Thyroid gland (tissue), 4 donors: ENCODE data around the gene PALLD. TPM values are rescaled to one million over a fixed set of nuclear protein-coding genes. Genes with fewer than 3 reads are reported as not detected.
"Not testable (repeated sequence)": the region's sequence is repeated elsewhere in the genome, so short reads cannot be mapped to it uniquely, and the experiment has no call there.

Source experiments
- DNase-seq, 2 donors: peaks; one replicate each; pipeline ENCODE4 v3.0.0-alpha.2; 2019
- H3K27ac ChIP-seq, 3 donors: fragments of 200-600 bp; sonication (generic); 1 replicate in 2 of 3; 2 replicates in 1 of 3; pipeline ENCODE4 v1.5.1; 2016 to 2019; ENCODE audit warnings: mild to moderate bottlenecking in 1 of 3, moderate library complexity in 1 of 3
- H3K27me3 ChIP-seq: fragments of 200-600 bp; sonication (generic); one replicate; pipeline ENCODE4 v1.5.1; 2019
- H3K36me3 ChIP-seq, 2 donors: fragments of 200-600 bp; sonication (generic); one replicate each; pipeline ENCODE4 v1.5.1; 2016 to 2019
- H3K4me1 ChIP-seq, 2 donors: fragments of 200-600 bp; sonication (generic); one replicate each; pipeline ENCODE4 v1.5.1; 2017 to 2019
- H3K4me3 ChIP-seq, 3 donors: fragments of 200-600 bp; sonication (generic); replicated peaks in 1 of 3; 1 replicate in 2 of 3; 2 replicates in 1 of 3; pipeline ENCODE4 v1.5.1; 2016; ENCODE audit warnings: mild to moderate bottlenecking in 1 of 3
- H3K9me3 ChIP-seq: fragments of 200-600 bp; sonication (generic); one replicate; pipeline ENCODE4 v1.5.1; 2017
- POLR2A ChIP-seq, 2 donors: fragments of 450-650 bp; IDR thresholded peaks; one replicate each; pipeline ENCODE4 v1.6.1; 2017; ENCODE audit warnings: antibody characterized with exemption in 2 of 2, mild to moderate bottlenecking in 2 of 2, moderate library complexity in 1 of 2
- WGBS, 2 donors: methylation state at CpG; one replicate each; pipeline ENCODE4 v1.1.5; 2017; 5-methylcytosine and 5-hydroxymethylcytosine counted together
- intact Hi-C: fragments of 100-400 bp; cut with DNase I; formaldehyde crosslinking; loops from one replicate; pipeline ENCODE4 v1.15.1; 2023
- total RNA-seq, 4 donors: library from RNA; depleted of rRNA; stranded (reverse); fragments of >200 nt; gene quantifications; one replicate each; pipeline ENCODE4 v1.2.3, GENCODE V29; 2016
- TF ChIP-seq, protein P1 (sequence below), 6 experiments: fragments of 200-600 bp in 3 of 6; fragments of 450-650 bp in 3 of 6; sonication (generic) in 3 of 6; IDR thresholded peaks; one replicate each; pipeline ENCODE4 v1.5.1; 2016 to 2019; ENCODE audit warnings: antibody characterized with exemption in 6 of 6, mild to moderate bottlenecking in 2 of 6, inconsistent platforms in 1 of 6, moderate library complexity in 1 of 6

PALLD gene
- total RNA-seq, 4 donors from 2014 or later, result 152 to 311 (median 226) TPM

- intact Hi-C loops, result no loop called here
- TF ChIP-seq, protein P1, sequence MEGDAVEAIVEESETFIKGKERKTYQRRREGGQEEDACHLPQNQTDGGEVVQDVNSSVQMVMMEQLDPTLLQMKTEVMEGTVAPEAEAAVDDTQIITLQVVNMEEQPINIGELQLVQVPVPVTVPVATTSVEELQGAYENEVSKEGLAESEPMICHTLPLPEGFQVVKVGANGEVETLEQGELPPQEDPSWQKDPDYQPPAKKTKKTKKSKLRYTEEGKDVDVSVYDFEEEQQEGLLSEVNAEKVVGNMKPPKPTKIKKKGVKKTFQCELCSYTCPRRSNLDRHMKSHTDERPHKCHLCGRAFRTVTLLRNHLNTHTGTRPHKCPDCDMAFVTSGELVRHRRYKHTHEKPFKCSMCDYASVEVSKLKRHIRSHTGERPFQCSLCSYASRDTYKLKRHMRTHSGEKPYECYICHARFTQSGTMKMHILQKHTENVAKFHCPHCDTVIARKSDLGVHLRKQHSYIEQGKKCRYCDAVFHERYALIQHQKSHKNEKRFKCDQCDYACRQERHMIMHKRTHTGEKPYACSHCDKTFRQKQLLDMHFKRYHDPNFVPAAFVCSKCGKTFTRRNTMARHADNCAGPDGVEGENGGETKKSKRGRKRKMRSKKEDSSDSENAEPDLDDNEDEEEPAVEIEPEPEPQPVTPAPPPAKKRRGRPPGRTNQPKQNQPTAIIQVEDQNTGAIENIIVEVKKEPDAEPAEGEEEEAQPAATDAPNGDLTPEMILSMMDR (IDR thresholded peaks at IDR 0.05), result no peak
- TF ChIP-seq POLR2A (IDR thresholded peaks at IDR 0.05), result no peak
- H3K4me3 ChIP-seq, result no peak overlapping the region
- H3K4me1 ChIP-seq, result peaks cover 15 to 18% of the 10 kb centered on the region in 2 donors
- H3K27ac ChIP-seq, result peak overlapping the region; percentile 36 to 69 (median 53)
- H3K36me3 ChIP-seq, result no peaks in the 10 kb centered on the region
- 54% methylated on average over 4 of the region's 4 CpGs for WGBS, 2 donors
- DNase-seq, result no peak
- H3K9me3 ChIP-seq, result no peaks in the 10 kb centered on the region
- no peaks in the 10 kb centered on the region for H3K27me3 ChIP-seq
Measured at GRCh38 chr4:168797194-168797593, 300.3 kb downstream of the PALLD start.

DNA sequence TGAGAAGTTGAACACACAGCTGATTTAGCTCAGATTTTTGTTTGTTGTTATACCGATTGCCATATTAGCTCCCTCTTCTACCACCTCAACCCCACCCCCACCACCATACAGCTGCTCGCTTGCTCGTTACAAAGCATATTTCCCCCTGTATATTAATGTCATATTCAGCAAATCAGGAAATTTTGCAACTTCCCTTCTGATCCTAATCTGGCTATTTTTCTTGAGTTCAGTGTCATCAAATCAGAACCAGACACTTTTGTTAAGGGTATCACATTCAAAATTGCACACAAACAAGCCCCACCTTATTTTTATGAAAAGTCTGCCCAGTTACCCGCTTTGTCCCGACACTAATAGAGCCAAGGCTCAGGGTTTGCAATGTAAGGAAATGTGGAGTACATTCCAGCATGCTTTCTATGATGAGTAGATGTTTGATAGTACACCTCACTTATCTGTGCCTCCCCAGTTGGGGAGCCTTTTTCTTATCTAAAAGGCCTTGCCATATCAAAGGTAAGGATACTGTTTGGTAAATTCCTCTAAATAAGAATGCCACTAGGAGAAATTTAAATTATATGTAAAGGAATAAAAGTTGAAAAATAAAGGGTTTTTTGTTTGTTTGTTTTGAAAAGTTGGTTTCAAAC lies 301.0 kb downstream of the PALLD start:
- 80 to 83% methylated on average over 5 of the region's 5 CpGs for WGBS, 2 donors
- Histone ChIP-seq H3K27me3 (no peaks in the 10 kb centered on the region), H3K4me3 (no peak overlapping the region), H3K4me1 (peaks cover 15 to 18% of the 10 kb centered on the region in 2 donors), H3K27ac (peak overlapping the region in 2 of 3 donors; percentile 53 to 69), H3K36me3 (no peaks in the 10 kb centered on the region), H3K9me3 (no peaks in the 10 kb centered on the region)
- intact Hi-C loops, result no loop called here
- TF ChIP-seq POLR2A (IDR thresholded peaks at IDR 0.05), result no peak
- TF ChIP-seq, protein P1 (IDR thresholded peaks at IDR 0.05), result no peak
- no peak for DNase-seq

GRCh38 chr4:168800926-168801325 lies 304.1 kb downstream of the PALLD start:
- no peak overlapping the region for H3K27ac ChIP-seq
- peaks cover 22 to 32% of the 10 kb centered on the region in 2 donors for H3K4me1 ChIP-seq
- H3K9me3 ChIP-seq, result no peaks in the 10 kb centered on the region
- TF ChIP-seq, protein P1 (IDR thresholded peaks at IDR 0.05), result no peak
- TF ChIP-seq POLR2A (IDR thresholded peaks at IDR 0.05), result no peak
- DNase-seq, result no peak
- no peaks in the 10 kb centered on the region for H3K36me3 ChIP-seq
- intact Hi-C loops, result no loop called here
- 94 to 97% methylated on average over 2 of the region's 2 CpGs for WGBS, 2 donors
- no peaks in the 10 kb centered on the region for H3K27me3 ChIP-seq
- H3K4me3 ChIP-seq, result no peak overlapping the region

- peaks cover 9 to 25% of the 10 kb centered on the region in 2 donors for H3K4me1 ChIP-seq
- TF ChIP-seq POLR2A (IDR thresholded peaks at IDR 0.05), result no peak
- TF ChIP-seq, protein P1 (IDR thresholded peaks at IDR 0.05), result no peak
- WGBS, 2 donors, result 93 to 99% methylated on average over 4 of the region's 4 CpGs
- no peak for DNase-seq
- H3K27ac ChIP-seq, result no peak overlapping the region
- H3K9me3 ChIP-seq, result no peaks in the 10 kb centered on the region
- H3K4me3 ChIP-seq, result no peak overlapping the region
- intact Hi-C loops, result no loop called here
- no peaks in the 10 kb centered on the region for H3K36me3 ChIP-seq
- no peaks in the 10 kb centered on the region for H3K27me3 ChIP-seq
Measured at GRCh38 chr4:168802222-168802621, 305.4 kb downstream of the PALLD start.

- H3K9me3 ChIP-seq, H3K27me3 ChIP-seq, H3K36me3 ChIP-seq, intact Hi-C loops, H3K4me3 ChIP-seq, DNase-seq: not testable (repeated sequence)
- Histone ChIP-seq H3K27ac (peak overlapping the region in 2 of 3 donors; percentile 27 to 49), H3K4me1 (peaks cover 8 to 18% of the 10 kb centered on the region in 2 donors)
- 83 to 87% methylated on average over 5 of the region's 5 CpGs for WGBS, 2 donors
Measured at GRCh38 chr4:168803052-168803451, 306.2 kb downstream of the PALLD start.
